Measurements from ENCODE around the gene RNF152.

- TF ChIP-seq, protein P1, sequence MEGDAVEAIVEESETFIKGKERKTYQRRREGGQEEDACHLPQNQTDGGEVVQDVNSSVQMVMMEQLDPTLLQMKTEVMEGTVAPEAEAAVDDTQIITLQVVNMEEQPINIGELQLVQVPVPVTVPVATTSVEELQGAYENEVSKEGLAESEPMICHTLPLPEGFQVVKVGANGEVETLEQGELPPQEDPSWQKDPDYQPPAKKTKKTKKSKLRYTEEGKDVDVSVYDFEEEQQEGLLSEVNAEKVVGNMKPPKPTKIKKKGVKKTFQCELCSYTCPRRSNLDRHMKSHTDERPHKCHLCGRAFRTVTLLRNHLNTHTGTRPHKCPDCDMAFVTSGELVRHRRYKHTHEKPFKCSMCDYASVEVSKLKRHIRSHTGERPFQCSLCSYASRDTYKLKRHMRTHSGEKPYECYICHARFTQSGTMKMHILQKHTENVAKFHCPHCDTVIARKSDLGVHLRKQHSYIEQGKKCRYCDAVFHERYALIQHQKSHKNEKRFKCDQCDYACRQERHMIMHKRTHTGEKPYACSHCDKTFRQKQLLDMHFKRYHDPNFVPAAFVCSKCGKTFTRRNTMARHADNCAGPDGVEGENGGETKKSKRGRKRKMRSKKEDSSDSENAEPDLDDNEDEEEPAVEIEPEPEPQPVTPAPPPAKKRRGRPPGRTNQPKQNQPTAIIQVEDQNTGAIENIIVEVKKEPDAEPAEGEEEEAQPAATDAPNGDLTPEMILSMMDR (IDR thresholded peaks at IDR 0.05; ENCODE audit: extremely low read depth in 1 of 2, insufficient read depth in 1 of 2, low read depth in 1 of 2, low read length in 2 of 2): no peak
- TF ChIP-seq MYC (IDR thresholded peaks at IDR 0.05; ENCODE audit: low read depth, low read length): no peak
These were observed 19.7 kb upstream of the RNF152 start for GRCh38 chr18:61912476-61912875.
